HG03342 (cell line): ENCODE measurements around the gene SLC5A12.

Experiments
- ATAC-seq: cut with Tn5 transposase; IDR thresholded peaks from one replicate; pipeline ENCODE4 v1.9.1; 2021; ENCODE audit warnings: mild to moderate bottlenecking, moderate library complexity; ENCODE audit not compliant: unreplicated experiment

SLC5A12 gene

GRCh38 chr11:26719998-26720397 is 1.9 kb downstream of the SLC5A12 start:
- no peak for ATAC-seq

DNA sequence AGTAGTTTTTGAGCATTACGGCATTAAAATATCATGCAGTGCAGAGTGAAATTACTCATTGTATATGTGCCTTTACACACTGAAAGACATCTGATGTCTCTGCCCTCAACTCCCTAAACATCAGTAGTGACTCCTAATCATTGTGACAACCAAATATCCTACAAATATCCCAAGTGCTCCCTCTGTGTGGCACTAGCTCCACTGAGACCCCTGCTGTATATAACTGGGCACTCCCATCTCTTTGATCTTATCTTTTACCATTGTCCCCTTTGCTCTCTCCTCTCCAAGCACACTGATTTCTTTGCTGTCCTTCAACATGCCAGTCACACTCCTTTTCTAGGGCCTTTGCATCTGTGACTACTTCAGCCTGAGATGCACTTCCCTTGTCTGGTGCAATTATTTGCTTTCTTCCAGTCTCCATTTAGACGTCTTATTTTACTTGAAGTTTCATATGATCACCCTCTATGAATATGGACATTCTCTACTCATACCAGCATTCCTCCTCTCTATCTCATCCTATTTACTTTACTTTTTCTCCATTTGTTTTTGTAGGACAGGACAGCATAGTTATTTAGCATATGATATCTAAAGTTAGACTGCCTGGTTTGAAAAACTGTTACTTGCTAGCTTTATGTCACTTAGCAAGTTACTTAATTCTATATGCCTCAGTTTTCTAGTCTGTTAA is 2.4 kb downstream of the SLC5A12 start:
- no peak for ATAC-seq

DNA sequence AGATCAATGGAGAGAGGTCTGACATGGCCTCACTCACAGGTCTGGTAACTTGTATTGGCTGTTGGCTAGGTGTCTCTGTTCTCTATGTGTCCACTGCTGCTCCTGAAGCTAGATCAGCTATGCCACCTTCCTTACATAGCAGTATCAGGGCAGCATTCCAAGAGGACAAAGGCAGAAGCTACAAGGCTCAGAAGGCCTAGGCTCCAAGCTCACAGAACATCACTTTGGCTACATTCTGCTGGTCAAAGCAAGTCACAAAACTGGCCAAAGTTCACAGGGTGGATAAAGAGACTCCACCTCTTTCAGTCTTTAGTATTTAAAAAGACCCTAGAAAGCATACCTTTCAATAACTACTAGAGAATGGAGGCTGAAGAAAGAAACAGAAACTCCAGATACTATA is 4.1 kb downstream of the SLC5A12 start:
- ATAC-seq = no peak

GRCh38 chr11:26715133-26715532 is 6.7 kb downstream of the SLC5A12 start:
- no peak for ATAC-seq

GRCh38 chr11:26712497-26712896 is 9.4 kb downstream of the SLC5A12 start:
- ATAC-seq = no peak

- ATAC-seq = no peak
Observed at GRCh38 chr11:26710489-26710888, 11.4 kb downstream of the SLC5A12 start.

GRCh38 chr11:26708736-26709456 is 13.0 kb downstream of the SLC5A12 start:
- ATAC-seq = no peak

GRCh38 chr11:26706181-26706580 is 15.7 kb downstream of the SLC5A12 start:
- ATAC-seq = no peak

GRCh38 chr11:26704249-26704648 is 17.6 kb downstream of the SLC5A12 start:
- ATAC-seq = no peak

- no peak for ATAC-seq
Observed at GRCh38 chr11:26703411-26704191, 18.3 kb downstream of the SLC5A12 start.

DNA sequence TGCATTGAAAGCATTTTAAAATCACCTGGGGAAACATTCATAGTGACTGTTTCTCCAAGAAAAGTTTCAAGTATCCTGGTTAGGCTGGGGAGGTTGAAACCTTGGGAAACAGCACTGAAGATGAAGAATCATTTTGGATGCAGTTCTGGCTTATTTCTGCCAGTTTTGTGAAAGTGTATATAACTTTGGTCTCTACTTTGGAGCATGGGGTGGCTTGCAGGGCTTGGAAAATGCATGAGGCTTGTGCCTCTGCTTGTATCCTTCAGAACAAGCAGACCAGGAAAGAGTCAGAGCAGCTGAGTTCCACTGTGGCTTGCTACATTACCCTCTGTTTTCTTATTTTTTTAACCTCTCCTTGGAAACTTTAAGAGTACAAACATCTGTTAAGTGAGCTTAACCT is 19.5 kb downstream of the SLC5A12 start:
- ATAC-seq = no peak

DNA sequence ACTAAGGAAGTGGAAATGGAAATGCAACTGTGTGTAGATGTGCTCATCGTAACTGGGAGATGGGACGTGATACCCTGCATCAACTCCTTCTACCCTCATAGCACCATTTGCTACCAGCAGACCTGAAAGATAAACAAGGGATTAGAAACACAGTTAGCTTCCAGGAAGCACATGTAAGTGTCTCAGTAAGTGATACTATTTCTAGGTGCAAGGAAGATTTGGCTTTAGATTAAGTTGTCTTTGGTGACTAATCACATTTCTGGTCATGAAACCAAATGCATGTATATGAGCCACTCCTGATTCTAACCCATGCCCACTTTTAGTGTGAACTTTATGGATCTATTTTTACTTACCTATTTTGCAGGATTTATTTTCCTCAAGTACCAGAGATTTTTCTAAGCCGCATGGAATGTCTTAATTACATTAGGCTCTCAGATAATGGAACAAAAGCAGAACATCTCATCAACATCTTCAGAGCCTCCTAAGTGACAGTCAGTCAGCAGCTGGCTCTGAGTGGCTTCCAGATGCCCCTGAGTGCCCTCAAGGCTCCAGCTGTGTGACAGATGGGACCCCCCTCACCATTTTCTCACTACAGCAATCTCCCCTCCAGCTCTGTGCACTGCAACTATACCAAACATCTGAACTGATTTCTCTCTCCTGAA is 21.2 kb downstream of the SLC5A12 start:
- ATAC-seq = no peak

DNA sequence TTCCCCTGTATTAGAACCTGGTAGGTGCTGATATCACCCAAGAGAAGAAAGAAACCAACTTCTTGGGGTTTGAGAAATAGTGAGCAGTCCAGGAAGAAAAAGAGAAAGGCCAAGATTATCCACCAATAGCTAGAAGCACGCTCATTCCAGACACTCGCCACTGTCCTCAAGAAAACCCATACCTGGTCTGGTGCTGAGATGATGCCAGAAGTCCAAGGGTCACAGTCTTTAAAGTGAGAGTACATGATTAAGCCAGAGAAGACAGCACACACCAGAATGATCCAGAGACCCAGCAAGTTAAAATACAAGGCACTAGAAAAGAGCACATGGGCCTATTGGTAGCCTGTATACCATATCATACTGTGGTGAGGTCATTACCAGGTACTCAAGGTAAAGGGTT is 23.6 kb downstream of the SLC5A12 start:
- ATAC-seq = no peak

DNA sequence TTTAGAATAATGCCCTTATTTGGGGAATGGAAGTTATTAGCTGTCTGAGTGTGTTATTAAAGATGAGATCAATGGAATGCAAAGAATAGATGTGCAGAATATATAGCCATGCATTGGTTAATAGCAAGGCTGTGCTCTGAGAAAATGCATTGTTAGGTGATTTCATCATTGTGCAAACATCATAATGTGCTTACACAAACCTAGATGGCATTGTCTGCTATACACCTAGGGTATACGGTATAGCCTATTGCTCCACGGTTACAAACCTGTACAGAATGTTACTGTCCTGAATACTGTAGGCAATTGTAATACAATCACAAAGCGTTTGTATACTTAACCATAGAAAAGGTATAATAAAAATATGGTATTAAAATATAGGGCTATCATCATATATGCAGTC is 25.5 kb downstream of the SLC5A12 start:
- ATAC-seq = no peak

DNA sequence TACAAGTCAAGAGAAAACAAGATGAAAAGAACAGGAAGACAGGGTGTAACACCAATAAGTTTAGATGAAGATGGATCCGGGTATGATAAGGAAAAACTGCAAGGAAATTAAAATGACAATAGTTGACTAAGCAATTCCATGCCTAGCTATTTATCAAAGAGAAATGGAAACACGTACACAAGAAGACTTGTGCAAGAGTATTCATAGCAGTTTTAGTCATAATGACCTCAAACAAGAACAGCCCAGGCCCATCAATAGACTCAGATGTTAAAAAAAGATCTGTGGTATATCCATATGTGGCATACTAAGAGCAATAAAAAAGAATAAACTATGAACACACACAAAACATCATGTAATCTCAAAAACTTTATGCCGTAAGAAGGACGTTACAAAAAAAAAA is 33.2 kb downstream of the SLC5A12 start:
- ATAC-seq = no peak

- ATAC-seq = no peak
Observed at GRCh38 chr11:26687351-26687750, 34.5 kb downstream of the SLC5A12 start.

- ATAC-seq = no peak
Observed at GRCh38 chr11:26677566-26677965, 44.3 kb downstream of the SLC5A12 start.

GRCh38 chr11:26676641-26677040 is 45.2 kb downstream of the SLC5A12 start:
- no peak for ATAC-seq

GRCh38 chr11:26675233-26675928 is 46.5 kb downstream of the SLC5A12 start:
- no peak for ATAC-seq

- no peak for ATAC-seq
Observed at GRCh38 chr11:26665946-26666345, 55.9 kb downstream of the SLC5A12 start.

DNA sequence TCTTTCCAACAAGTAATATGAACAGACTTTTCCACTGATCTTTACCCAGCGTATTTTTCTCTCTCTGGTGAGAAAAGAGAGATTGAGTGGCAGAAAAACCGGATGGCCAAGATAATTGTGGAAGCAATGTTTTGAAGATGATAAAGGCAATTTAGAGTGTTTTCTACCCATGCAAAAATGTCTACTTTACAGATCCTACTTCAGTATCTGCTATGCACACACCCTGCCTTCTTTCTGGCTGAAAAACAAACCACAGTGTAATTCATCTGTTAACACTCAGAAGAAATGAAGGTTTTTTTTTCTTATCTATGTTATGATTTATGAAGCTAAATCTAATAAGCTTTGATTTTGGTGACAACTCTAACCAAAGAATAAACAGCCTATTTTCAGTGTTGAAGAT is 56.8 kb downstream of the SLC5A12 start:
- no peak for ATAC-seq
